ENCODE data around the gene TRMU. TPM values are rescaled to one million over a fixed set of nuclear protein-coding genes. Genes with fewer than 3 reads are reported as not detected.

The TRMU gene, protein sequence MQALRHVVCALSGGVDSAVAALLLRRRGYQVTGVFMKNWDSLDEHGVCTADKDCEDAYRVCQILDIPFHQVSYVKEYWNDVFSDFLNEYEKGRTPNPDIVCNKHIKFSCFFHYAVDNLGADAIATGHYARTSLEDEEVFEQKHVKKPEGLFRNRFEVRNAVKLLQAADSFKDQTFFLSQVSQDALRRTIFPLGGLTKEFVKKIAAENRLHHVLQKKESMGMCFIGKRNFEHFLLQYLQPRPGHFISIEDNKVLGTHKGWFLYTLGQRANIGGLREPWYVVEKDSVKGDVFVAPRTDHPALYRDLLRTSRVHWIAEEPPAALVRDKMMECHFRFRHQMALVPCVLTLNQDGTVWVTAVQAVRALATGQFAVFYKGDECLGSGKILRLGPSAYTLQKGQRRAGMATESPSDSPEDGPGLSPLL
- 10 to 100 TPM; 40.5 to 41.5 (median 41.2) TPM for total RNA-seq
- long read RNA-seq, donor 1, transcript TRMU-203 (10 exons, 1,830 nt): major isoform, 5 of 50 reads
- long read RNA-seq, donor 1, partial matches to known transcripts: 9 of 50 reads
- long read RNA-seq, donor 1, other reads (novel, unspliced or antisense): 25 of 50 reads
- long read RNA-seq, donor 2, transcript TRMU-201 (11 exons, 1,940 nt): major isoform, 13 of 25 reads
- long read RNA-seq, donor 2, partial matches to known transcripts: 2 of 25 reads
- long read RNA-seq, donor 2, other reads (novel, unspliced or antisense): 5 of 25 reads

DNA sequence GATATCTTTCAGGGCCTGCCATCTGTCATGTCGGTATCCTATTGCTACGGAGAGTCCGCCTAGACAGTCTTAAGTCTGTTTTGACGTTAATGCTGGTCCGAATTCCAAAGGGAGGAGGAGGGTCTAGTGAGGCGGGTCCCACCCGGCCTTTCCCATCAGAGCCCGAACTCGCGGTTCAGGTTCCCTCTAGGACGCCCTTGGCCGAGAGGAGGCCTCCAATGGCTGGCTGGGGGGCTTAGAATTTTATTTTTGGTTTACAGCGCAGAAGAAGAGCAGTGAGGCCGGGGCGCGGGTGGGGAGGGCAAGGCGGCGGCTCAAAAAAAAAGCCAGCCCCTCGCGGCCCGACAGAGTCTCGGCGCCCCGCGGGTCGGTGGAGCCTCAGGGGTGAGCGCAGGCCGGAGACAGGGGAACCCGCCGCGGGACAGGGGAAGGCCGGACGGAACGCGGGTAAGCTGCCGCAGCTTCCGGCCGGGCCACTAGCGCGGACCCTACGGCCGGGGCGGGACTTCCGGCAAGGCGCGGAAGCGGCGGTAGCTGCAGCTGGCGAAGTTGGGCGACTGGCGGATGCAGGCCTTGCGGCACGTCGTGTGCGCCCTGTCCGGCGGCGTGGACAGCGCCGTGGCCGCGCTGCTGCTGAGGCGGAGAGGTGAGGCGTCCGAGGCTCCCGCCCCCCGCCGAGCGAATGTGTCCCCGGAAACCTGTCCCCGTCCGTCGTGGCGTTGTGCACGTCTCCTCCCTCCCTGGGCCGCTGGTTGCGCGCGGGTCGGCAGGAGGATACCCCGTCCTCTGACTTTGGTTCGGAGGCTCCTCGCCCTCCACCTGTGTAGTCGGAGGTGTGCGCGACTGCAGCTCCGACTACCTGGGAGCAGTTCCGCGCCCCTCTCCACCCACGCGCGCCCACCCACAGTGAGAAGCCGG is at the start of gene TRMU:
TRMU (plus strand) TSS at position 514 of the 918 bp plus-strand sequence; CDS start at position 565, 51 bp downstream.
- Histone ChIP-seq H3K36me3 (ENCODE audit: low read depth) (peaks cover 11% of the 10 kb centered on the region), H3K4me3 (peak within 1 kb of the TSS; percentile 90), H3K4me1 (ENCODE audit: low read depth) (peaks cover 8% of the 10 kb centered on the region), H3K9me3 (no peaks in the 10 kb centered on the region)
- peak; percentile 97 for ATAC-seq
- DNase-seq: peak; percentile 85 to 91 (median 91)
- intact Hi-C loops (cut with DNase I, micrococcal nuclease): no loop called here
- TF ChIP-seq, protein P1, sequence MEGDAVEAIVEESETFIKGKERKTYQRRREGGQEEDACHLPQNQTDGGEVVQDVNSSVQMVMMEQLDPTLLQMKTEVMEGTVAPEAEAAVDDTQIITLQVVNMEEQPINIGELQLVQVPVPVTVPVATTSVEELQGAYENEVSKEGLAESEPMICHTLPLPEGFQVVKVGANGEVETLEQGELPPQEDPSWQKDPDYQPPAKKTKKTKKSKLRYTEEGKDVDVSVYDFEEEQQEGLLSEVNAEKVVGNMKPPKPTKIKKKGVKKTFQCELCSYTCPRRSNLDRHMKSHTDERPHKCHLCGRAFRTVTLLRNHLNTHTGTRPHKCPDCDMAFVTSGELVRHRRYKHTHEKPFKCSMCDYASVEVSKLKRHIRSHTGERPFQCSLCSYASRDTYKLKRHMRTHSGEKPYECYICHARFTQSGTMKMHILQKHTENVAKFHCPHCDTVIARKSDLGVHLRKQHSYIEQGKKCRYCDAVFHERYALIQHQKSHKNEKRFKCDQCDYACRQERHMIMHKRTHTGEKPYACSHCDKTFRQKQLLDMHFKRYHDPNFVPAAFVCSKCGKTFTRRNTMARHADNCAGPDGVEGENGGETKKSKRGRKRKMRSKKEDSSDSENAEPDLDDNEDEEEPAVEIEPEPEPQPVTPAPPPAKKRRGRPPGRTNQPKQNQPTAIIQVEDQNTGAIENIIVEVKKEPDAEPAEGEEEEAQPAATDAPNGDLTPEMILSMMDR (IDR thresholded peaks at IDR 0.05): no peak

DNA sequence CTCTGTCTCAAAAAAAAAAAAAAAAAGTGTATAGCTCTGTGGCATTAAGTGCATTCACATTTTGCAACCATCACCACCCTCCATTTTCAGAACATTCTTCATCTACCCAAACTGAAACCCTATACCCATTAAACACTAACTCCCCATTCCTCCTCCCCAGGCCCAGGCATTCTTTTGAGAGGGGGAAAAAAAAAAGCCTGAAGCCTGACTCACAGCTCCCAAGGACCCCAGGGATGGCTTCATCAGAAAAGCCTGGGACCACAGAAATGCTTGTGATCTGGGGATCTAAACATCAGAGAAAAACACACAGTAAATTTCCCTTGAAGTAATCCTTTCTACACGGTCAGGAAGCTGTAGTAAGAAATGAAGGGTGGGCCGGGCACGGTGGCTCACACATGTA is 49.5 kb upstream of the TRMU start:
- H3K4me1 ChIP-seq (ENCODE audit: low read depth): peaks cover 3% of the 10 kb centered on the region
- H3K9me3 ChIP-seq: no peaks in the 10 kb centered on the region
- no peak for ATAC-seq
- peaks cover 6% of the 10 kb centered on the region for H3K36me3 ChIP-seq (ENCODE audit: low read depth)
- intact Hi-C loops (cut with DNase I, micrococcal nuclease): no loop called here
- H3K4me3 ChIP-seq: no peak overlapping the region
- no peak for DNase-seq
- TF ChIP-seq, protein P1 (IDR thresholded peaks at IDR 0.05): no peak

DNA sequence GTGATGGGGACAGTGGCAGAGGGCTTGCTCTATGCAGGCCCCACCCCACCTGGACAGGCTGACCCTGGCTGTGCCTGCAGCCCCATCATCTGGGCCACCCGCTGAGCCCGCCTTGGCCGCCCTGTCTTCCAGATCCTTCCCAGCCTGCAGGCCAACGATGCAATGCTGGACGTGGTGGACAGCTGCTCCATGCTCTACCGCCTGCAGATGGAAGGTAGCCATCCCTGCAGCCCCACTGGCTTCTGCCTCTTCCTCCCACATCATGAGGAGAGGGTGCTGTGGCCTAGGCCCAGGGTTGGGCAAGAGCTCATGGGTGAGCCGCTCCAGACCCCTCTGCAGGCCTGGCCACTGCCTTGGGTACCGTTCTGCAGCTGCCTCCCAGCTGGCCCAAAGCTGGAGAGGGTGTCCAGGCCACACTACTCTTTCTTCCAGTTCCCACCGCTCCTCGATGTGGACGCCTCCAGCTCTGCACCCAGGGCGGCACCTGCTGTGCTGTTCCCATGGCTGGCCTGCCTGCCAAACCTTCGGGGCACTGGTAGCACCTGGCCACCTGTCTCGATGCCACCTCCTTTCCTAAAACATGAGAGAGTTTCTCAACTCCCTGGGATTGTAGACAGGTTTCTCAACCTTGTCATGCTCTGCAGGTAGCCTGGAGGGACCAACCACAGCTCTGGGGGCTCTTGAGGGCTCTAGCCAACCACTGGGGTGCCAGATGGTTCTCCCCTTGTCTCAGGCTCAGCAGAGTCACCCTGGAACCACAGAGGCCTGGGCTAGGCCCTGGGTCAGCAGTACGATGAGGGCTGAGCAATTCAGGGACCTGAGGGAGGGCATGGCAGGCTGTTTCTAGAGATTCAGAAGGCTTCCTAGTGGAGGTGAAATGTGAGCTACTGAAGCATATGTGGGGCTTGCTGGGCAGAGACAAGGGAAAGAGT is 48.3 kb upstream of the TRMU start:
- H3K4me3 ChIP-seq: no peak overlapping the region
- intact Hi-C loops (cut with DNase I, micrococcal nuclease): no loop called here
- DNase-seq (no peak), ATAC-seq (peak; percentile 3)
- TF ChIP-seq, protein P1 (IDR thresholded peaks at IDR 0.05): no peak
- H3K4me1 ChIP-seq (ENCODE audit: low read depth): peaks cover 3% of the 10 kb centered on the region
- H3K9me3 ChIP-seq: no peaks in the 10 kb centered on the region
- peaks cover 7% of the 10 kb centered on the region for H3K36me3 ChIP-seq (ENCODE audit: low read depth)

DNA sequence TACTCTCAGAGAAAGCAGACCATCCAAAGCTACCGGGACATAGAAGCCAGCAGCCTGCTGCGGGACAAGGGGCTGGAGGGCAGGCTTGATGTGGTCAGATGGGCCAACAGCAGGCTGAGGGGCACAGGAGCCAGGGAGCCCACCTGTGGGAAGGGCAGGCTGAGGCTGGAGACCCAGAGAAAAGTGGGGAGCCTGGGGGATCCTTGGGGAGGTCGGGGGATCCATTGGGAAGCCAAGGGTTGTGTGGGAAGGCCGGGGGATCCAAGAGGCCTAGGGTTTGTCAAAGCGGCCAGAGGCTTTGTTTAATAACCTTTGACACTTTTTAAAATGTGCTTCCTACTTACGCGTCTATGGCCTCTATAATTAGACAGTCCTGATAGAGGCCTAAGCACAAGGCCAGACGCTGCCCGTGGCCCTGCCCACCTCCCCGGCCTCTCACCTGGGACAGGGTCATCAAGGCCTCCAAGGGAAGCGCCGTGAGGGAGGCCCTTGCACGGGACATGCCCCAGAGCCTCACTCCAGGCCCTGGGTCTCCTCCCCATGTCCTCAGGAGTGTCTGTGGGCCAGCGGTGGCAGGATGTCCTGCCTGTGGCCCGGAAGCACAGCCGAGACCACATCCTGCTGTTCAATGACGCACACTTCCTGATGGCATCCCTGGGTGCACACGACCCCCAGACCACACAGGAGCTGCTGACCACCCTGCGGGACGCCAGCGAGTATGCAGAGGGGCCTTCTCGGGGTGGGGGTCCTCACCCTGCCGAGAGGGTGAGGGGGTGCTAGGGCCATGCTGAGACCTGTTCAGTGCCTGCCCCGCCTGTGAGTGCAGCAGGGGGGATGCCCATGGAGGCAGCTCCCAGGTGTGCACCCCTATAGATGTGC is 47.4 kb upstream of the TRMU start:
- TF ChIP-seq, protein P1 (IDR thresholded peaks at IDR 0.05): no peak
- ATAC-seq (peak; percentile 81), DNase-seq (peak; percentile 44 to 86 (median 62))
- Histone ChIP-seq H3K4me3 (no peak overlapping the region), H3K4me1 (ENCODE audit: low read depth) (peaks cover 3% of the 10 kb centered on the region), H3K36me3 (ENCODE audit: low read depth) (peaks cover 9% of the 10 kb centered on the region), H3K9me3 (no peaks in the 10 kb centered on the region)
- intact Hi-C loops (cut with DNase I, micrococcal nuclease): no loop called here
